ENCODE data around the gene NMUR2. TPM values are rescaled to one million over a fixed set of nuclear protein-coding genes. Genes with fewer than 3 reads are reported as not detected.

The NMUR2 gene
- total RNA-seq, 4 donors from 2014 or later, result not detected

DNA sequence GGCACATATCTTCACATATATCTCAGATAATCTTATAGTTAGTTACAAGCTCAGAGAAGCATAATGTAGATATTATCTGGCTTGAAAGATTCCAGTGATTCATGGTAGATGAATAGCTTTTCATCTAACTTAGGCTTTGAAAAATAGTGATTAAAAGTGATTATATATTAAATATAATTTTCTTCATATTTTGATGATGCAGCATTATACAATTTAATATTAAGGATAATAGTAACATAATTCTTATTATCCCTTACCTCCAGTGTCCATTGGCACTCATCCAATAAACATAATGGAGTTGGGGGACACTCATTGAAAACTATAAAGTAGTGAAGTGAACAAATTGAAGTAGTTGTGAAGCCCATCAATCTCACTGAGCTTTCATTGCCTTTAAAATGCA, 35.8 kb downstream of the NMUR2 start:
- no peak overlapping the region for H3K4me3 ChIP-seq
- H3K27me3 ChIP-seq, result no peaks in the 10 kb centered on the region
- H3K27ac ChIP-seq, result no peak overlapping the region
- in situ Hi-C loops (cut with MboI; ENCODE audit: low sequenced_read_pairs in 4 of 4) (no loop called here), intact Hi-C loops (cut with DNase I; ENCODE audit: low total_unique reads) (no loop called here)
- no peaks in the 10 kb centered on the region for H3K9me3 ChIP-seq
- DNase-seq, result no peak
- no peak for TF ChIP-seq POLR2A (IDR thresholded peaks at IDR 0.05)
- TF ChIP-seq, protein P1, sequence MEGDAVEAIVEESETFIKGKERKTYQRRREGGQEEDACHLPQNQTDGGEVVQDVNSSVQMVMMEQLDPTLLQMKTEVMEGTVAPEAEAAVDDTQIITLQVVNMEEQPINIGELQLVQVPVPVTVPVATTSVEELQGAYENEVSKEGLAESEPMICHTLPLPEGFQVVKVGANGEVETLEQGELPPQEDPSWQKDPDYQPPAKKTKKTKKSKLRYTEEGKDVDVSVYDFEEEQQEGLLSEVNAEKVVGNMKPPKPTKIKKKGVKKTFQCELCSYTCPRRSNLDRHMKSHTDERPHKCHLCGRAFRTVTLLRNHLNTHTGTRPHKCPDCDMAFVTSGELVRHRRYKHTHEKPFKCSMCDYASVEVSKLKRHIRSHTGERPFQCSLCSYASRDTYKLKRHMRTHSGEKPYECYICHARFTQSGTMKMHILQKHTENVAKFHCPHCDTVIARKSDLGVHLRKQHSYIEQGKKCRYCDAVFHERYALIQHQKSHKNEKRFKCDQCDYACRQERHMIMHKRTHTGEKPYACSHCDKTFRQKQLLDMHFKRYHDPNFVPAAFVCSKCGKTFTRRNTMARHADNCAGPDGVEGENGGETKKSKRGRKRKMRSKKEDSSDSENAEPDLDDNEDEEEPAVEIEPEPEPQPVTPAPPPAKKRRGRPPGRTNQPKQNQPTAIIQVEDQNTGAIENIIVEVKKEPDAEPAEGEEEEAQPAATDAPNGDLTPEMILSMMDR (IDR thresholded peaks at IDR 0.05 in 4 of 5, conservative IDR thresholded peaks at IDR 0.05 in 1 of 5), result no peak
- H3K36me3 ChIP-seq, result no peaks in the 10 kb centered on the region
- no peak for ATAC-seq
- H3K4me1 ChIP-seq, result no peaks in the 10 kb centered on the region

DNA sequence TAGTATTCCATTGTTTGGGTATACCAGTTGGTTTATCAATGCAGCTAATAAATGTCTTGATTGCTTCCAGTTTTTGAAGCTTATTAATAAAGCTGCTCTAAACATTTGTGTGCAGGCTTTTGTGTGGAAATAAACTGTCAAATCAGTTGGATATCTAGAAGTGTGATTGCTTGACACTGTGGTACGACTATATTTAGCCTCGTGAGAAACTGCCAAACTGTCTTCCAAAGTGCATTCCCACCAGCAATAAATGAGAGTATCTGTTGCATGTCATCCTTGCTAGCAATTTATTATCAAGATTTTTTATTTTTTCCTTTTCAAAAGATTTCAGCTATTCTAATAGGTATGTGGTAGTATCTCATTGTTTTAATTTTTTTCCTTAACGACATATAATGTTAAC, 37.5 kb downstream of the NMUR2 start:
- no peak for DNase-seq
- no peak overlapping the region for H3K27ac ChIP-seq
- H3K27me3 ChIP-seq, result no peaks in the 10 kb centered on the region
- intact Hi-C loops (cut with DNase I; ENCODE audit: low total_unique reads), result no loop called here
- no peak overlapping the region for H3K4me3 ChIP-seq
- H3K36me3 ChIP-seq, result no peaks in the 10 kb centered on the region
- H3K9me3 ChIP-seq, result no peaks in the 10 kb centered on the region
- in situ Hi-C loops (cut with MboI; ENCODE audit: low sequenced_read_pairs in 4 of 4), result no loop called here
- TF ChIP-seq, protein P1 (IDR thresholded peaks at IDR 0.05 in 4 of 5, conservative IDR thresholded peaks at IDR 0.05 in 1 of 5), result no peak
- TF ChIP-seq POLR2A (IDR thresholded peaks at IDR 0.05), result no peak
- no peaks in the 10 kb centered on the region for H3K4me1 ChIP-seq
- ATAC-seq, result no peak

DNA sequence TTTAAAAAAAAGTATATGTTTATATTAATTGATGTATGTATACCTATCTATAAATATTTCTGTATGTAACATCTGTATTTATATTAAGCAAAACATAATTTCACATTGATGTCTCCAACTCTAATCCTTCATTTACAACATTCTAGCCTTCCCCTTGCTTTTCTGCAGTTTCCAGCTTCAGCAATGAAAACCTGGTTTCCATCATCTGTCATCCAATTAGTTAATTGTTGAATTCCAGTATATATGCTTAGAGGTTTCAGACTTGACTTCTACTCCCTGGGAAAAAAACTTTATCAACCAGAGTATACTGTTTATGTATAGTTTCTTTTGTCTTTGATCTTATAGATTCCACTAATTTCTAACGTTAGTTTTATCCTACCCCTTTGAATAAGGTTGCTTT, 38.4 kb downstream of the NMUR2 start:
- H3K4me3 ChIP-seq, result no peak overlapping the region
- no peaks in the 10 kb centered on the region for H3K9me3 ChIP-seq
- no peaks in the 10 kb centered on the region for H3K4me1 ChIP-seq
- DNase-seq (no peak), ATAC-seq (no peak)
- in situ Hi-C loops (cut with MboI; ENCODE audit: low sequenced_read_pairs in 4 of 4) (no loop called here), intact Hi-C loops (cut with DNase I; ENCODE audit: low total_unique reads) (no loop called here)
- no peak for TF ChIP-seq POLR2A (IDR thresholded peaks at IDR 0.05)
- TF ChIP-seq, protein P1 (IDR thresholded peaks at IDR 0.05 in 4 of 5, conservative IDR thresholded peaks at IDR 0.05 in 1 of 5), result no peak
- H3K27ac ChIP-seq, result no peak overlapping the region
- no peaks in the 10 kb centered on the region for H3K36me3 ChIP-seq
- H3K27me3 ChIP-seq, result no peaks in the 10 kb centered on the region

DNA sequence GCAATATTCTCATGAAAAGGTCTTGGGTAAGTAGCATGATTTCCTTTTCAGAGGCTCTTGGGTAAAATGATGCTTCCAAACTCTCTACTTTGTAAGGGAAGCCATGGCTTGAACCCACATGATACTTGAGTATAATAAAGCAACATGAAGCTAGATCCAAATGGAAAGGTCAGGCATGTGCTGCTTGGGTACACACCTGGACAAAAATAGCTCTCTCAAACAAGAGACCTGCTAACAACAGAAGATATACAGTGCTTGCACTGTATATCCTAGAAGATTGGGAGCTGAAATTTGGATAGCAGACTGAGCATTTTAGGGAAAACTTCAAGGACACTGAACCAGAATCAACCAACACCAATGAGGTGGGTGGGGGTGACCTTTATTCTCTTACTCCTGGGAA, 40.2 kb downstream of the NMUR2 start:
- Histone ChIP-seq H3K27ac (no peak overlapping the region), H3K9me3 (no peaks in the 10 kb centered on the region), H3K4me1 (no peaks in the 10 kb centered on the region), H3K36me3 (no peaks in the 10 kb centered on the region), H3K4me3 (no peak overlapping the region), H3K27me3 (no peaks in the 10 kb centered on the region)
- in situ Hi-C loops (cut with MboI; ENCODE audit: low sequenced_read_pairs in 4 of 4), result no loop called here
- intact Hi-C loops (cut with DNase I; ENCODE audit: low total_unique reads), result no loop called here
- no peak for DNase-seq
- peak in 1 of 2 donors; percentile 41 for ATAC-seq
- TF ChIP-seq, protein P1 (IDR thresholded peaks at IDR 0.05 in 4 of 5, conservative IDR thresholded peaks at IDR 0.05 in 1 of 5), result no peak
- TF ChIP-seq POLR2A (IDR thresholded peaks at IDR 0.05), result no peak

DNA sequence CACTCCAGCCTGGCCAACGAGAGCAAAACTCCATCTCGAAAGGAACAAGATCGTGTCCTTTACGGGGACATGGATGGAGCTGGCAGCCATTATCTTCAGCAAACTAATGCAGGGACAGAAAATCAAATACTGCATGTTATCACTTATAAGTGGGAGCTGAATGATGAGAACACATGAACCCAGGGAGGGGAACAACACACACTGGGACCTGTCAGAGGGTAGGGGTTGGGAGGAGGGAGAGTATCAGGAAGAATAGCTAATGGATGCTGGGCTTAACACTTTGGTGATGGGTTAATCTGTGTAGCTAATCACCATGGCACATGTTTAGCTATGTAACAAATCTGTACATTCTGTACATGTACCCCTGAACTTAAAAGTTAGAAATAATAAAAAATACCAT, 40.9 kb downstream of the NMUR2 start:
- Histone ChIP-seq H3K9me3 (no peaks in the 10 kb centered on the region), H3K27ac (no peak overlapping the region), H3K4me1 (no peaks in the 10 kb centered on the region), H3K27me3 (no peaks in the 10 kb centered on the region), H3K4me3 (no peak overlapping the region), H3K36me3 (no peaks in the 10 kb centered on the region)
- DNase-seq (no peak), ATAC-seq (no peak)
- in situ Hi-C loops (cut with MboI; ENCODE audit: low sequenced_read_pairs in 4 of 4) (no loop called here), intact Hi-C loops (cut with DNase I; ENCODE audit: low total_unique reads) (no loop called here)
- TF ChIP-seq, protein P1 (IDR thresholded peaks at IDR 0.05 in 4 of 5, conservative IDR thresholded peaks at IDR 0.05 in 1 of 5), result no peak
- no peak for TF ChIP-seq POLR2A (IDR thresholded peaks at IDR 0.05)

All from gastrocnemius medialis (tissue), 4 donors.